ENCODE results near the gene TMEM203. TPM values are rescaled to one million over a fixed set of nuclear protein-coding genes. Genes with fewer than 3 reads are reported as not detected.

Gene TMEM203
- total RNA-seq, 1 donor from 2014 or later, result 40.3 TPM

- no peak for DNase-seq (ENCODE audit: low read depth)
- no peaks in the 10 kb centered on the region for H3K36me3 ChIP-seq (ENCODE audit: control insufficient read depth, insufficient read depth, low read length)
- TF ChIP-seq CTCF (IDR thresholded peaks at IDR 0.05; ENCODE audit: insufficient read depth, low read length, poor library complexity, severe bottlenecking), result no peak
- peaks cover 60% of the 10 kb centered on the region for H3K27me3 ChIP-seq (ENCODE audit: control insufficient read depth, insufficient read depth, low read length)
- H3K4me3 ChIP-seq (ENCODE audit: low read depth, low read length), result no peak overlapping the region
Observed at GRCh38 chr9:137233143-137233980, 27.9 kb upstream of the TMEM203 start.

- H3K36me3 ChIP-seq (ENCODE audit: control insufficient read depth, insufficient read depth, low read length), result no peaks in the 10 kb centered on the region
- no peak for DNase-seq (ENCODE audit: low read depth)
- no peak overlapping the region for H3K4me3 ChIP-seq (ENCODE audit: low read depth, low read length)
- H3K27me3 ChIP-seq (ENCODE audit: control insufficient read depth, insufficient read depth, low read length), result peaks cover 64% of the 10 kb centered on the region
- no peak for TF ChIP-seq CTCF (IDR thresholded peaks at IDR 0.05; ENCODE audit: insufficient read depth, low read length, poor library complexity, severe bottlenecking)
Observed at GRCh38 chr9:137232510-137232909, 27.1 kb upstream of the TMEM203 start.

- no peak overlapping the region for H3K4me3 ChIP-seq (ENCODE audit: low read depth, low read length)
Observed at GRCh38 chr9:137232101-137232500, 26.7 kb upstream of the TMEM203 start.

GRCh38 chr9:137231372-137232039, 26.1 kb upstream of the TMEM203 start:
- H3K4me3 ChIP-seq (ENCODE audit: low read depth, low read length), result no peak overlapping the region
- H3K36me3 ChIP-seq (ENCODE audit: control insufficient read depth, insufficient read depth, low read length), result no peaks in the 10 kb centered on the region
- peaks cover 64% of the 10 kb centered on the region for H3K27me3 ChIP-seq (ENCODE audit: control insufficient read depth, insufficient read depth, low read length)
- TF ChIP-seq CTCF (IDR thresholded peaks at IDR 0.05; ENCODE audit: insufficient read depth, low read length, poor library complexity, severe bottlenecking), result no peak
- no peak for DNase-seq (ENCODE audit: low read depth)

More at GRCh38 chr9:137232101-137232500, 26.7 kb upstream of the TMEM203 start:
- Histone ChIP-seq H3K36me3 (ENCODE audit: control insufficient read depth, insufficient read depth, low read length) (no peaks in the 10 kb centered on the region), H3K27me3 (ENCODE audit: control insufficient read depth, insufficient read depth, low read length) (peaks cover 64% of the 10 kb centered on the region)
- DNase-seq (ENCODE audit: low read depth), result no peak
- no peak for TF ChIP-seq CTCF (IDR thresholded peaks at IDR 0.05; ENCODE audit: insufficient read depth, low read length, poor library complexity, severe bottlenecking)

GRCh38 chr9:137230705-137231371, 25.4 kb upstream of the TMEM203 start, which contains the start of gene SLC34A3:
Gene SLC34A3 (plus strand): TSS chr9:137230901. CDS start chr9:137231703, 802 bp downstream.
- H3K36me3 ChIP-seq (ENCODE audit: control insufficient read depth, insufficient read depth, low read length), result no peaks in the 10 kb centered on the region
- no peak for TF ChIP-seq CTCF (IDR thresholded peaks at IDR 0.05; ENCODE audit: insufficient read depth, low read length, poor library complexity, severe bottlenecking)
- H3K4me3 ChIP-seq (ENCODE audit: low read depth, low read length), result no peak within 1 kb of the TSS
- H3K27me3 ChIP-seq (ENCODE audit: control insufficient read depth, insufficient read depth, low read length), result peaks cover 61% of the 10 kb centered on the region
- DNase-seq (ENCODE audit: low read depth), result no peak
